ENCODE data around the gene IRF2BP2. TPM values are rescaled to one million over a fixed set of nuclear protein-coding genes. Genes with fewer than 3 reads are reported as not detected.

Gene IRF2BP2
- total RNA-seq, 1 experiment from 2014 or later: 78.8 TPM

DNA sequence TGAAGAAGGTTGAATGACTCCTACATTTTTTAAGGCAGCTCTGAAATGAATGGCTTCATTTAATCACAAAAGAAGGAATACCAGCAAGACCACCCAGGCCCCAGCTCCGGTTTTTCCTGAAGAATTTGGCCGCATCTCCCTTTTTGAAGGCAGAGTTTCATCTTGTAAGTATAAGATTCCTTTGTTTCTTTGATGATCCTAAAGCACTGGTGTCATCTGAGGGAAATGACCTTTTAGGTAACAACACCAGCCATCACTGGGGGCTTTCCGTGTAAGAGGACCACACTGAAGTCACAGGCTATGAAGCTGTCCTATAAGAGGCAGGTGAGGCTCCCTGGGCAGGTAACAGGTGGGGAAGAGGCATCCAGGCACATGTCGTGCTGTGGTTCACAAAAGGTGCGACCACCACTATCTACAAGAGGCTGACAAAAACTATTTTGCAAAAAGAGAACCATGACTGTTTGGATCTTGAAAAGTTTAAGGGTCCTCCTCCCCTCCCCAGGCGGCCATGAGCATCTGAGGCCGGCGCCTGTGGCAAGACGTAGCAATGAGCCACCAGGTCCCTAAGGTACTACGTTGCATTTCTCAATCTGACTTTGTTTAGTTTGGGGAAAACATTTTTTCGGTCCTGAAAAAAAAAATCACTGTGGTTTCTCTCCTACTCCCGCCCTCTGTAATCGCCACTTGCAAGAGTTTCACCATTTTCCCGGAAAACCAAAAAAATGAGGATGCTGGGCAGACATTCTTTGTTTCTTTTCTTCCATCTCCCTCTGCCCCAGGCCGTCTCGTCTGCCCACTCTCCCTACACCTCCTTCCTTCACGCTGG lies 46.3 kb upstream of the IRF2BP2 start:
- H3K79me2 ChIP-seq (ENCODE audit: low read length): 0 out of 2 replicates have a peak, but pooled peaks cover 10% of the 10 kb centered on the region
- ChIA-PET CTCF (no interaction called here), POLR2A (ENCODE audit: unreplicated experiment) (interaction anchor here (2.3 kb wide), 1 partner anchor 44 kb away, joined by 23 read pairs; no protein-coding TSS in a partner anchor)
- intact Hi-C loops (cut with micrococcal nuclease): loop anchor here (2.0 to 5.0 kb wide), 3 partner anchors 27 to 341 kb away; no protein-coding TSS in a partner anchor
- no peaks in the 10 kb centered on the region for H3K9me2 ChIP-seq (replicated peaks; ENCODE audit: low read length)
- peak overlapping the region; percentile 70 for H3K4me2 ChIP-seq (ENCODE audit: low read length)
- H3F3A ChIP-seq (ENCODE audit: low read length, unreplicated experiment): peaks cover 7% of the 10 kb centered on the region
- H3K4me3 ChIP-seq (ENCODE audit: low read length): peak overlapping the region; percentile 45
- H3K9ac ChIP-seq (ENCODE audit: low read length): peak overlapping the region; percentile 83
- DNase-seq: no peak
- H3K9me3 ChIP-seq (ENCODE audit: low read length): no peaks in the 10 kb centered on the region
- no peak for TF ChIP-seq EZH2phosphoT487 (IDR thresholded peaks at IDR 0.05; ENCODE audit: borderline replicate concordance, low read length)
- TF ChIP-seq, protein P1, sequence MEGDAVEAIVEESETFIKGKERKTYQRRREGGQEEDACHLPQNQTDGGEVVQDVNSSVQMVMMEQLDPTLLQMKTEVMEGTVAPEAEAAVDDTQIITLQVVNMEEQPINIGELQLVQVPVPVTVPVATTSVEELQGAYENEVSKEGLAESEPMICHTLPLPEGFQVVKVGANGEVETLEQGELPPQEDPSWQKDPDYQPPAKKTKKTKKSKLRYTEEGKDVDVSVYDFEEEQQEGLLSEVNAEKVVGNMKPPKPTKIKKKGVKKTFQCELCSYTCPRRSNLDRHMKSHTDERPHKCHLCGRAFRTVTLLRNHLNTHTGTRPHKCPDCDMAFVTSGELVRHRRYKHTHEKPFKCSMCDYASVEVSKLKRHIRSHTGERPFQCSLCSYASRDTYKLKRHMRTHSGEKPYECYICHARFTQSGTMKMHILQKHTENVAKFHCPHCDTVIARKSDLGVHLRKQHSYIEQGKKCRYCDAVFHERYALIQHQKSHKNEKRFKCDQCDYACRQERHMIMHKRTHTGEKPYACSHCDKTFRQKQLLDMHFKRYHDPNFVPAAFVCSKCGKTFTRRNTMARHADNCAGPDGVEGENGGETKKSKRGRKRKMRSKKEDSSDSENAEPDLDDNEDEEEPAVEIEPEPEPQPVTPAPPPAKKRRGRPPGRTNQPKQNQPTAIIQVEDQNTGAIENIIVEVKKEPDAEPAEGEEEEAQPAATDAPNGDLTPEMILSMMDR (conservative IDR thresholded peaks at IDR 0.05; ENCODE audit: low read depth, low read length): no peak
- TF ChIP-seq EZH2 (IDR thresholded peaks at IDR 0.05; ENCODE audit: low read length, unreplicated experiment): no peak
- TSS peak; percentile 81 for BruUV-seq (replicated peaks)
- no peaks in the 10 kb centered on the region for H3K36me3 ChIP-seq (ENCODE audit: low read depth, low read length)
- no peaks in the 10 kb centered on the region for H4K20me1 ChIP-seq (ENCODE audit: low read length)
- H3K4me1 ChIP-seq (ENCODE audit: insufficient read depth, low read length): peaks cover 54% of the 10 kb centered on the region
- H2AFZ ChIP-seq (ENCODE audit: low read length): no peak overlapping the region
- no peaks in the 10 kb centered on the region for H3K27me3 ChIP-seq (ENCODE audit: low read length)
- peak overlapping the region; percentile 95 for H3K27ac ChIP-seq (ENCODE audit: low read length)
- ATAC-seq: no peak

DNA sequence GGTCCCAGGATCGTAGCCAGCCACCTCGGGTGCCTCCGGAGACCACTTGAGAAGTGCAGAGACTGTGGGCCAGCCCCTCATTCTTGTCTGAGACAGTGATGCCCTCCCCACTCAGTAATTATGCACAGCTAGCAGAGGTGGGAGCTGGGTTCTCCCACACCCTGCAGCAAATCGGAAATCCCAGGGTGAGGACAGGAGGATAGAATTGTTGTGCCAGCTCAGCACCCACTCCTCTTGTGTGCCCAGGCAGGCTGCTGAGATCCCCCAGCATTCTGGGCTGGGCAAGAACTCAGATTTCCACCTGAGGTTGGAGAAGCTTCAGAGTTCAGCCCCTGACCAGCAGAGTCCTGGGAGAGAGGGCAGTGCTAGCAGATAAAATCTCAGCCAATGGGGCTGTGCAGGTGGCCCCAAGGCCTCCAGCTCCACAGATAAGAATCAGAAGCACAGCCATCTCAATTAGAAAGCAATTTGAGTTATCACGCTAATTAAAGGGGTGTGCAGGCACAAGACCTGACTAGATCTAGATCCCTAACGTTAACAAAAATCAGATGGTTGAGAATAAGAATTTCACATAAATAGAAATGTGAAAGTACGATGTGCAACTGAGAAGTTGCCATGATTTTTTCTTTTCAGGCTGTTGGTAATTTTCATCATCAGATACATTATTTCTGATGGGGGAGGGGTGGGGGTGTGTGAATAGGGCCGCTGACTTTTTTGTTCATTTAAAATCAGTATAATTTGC lies 45.5 kb upstream of the IRF2BP2 start:
- no peak for ATAC-seq

More for the DNA sequence above, 45.5 kb upstream of the IRF2BP2 start:
- DNase-seq: no peak
- no TSS peak for BruUV-seq (replicated peaks)
- H3K4me1 ChIP-seq (ENCODE audit: insufficient read depth, low read length): peaks cover 48% of the 10 kb centered on the region
- ChIA-PET POLR2A (ENCODE audit: unreplicated experiment) (no interaction called here), CTCF (no interaction called here)
- no peaks in the 10 kb centered on the region for H3K36me3 ChIP-seq (ENCODE audit: low read depth, low read length)
- H3K27me3 ChIP-seq (ENCODE audit: low read length): no peaks in the 10 kb centered on the region
- H2AFZ ChIP-seq (ENCODE audit: low read length): no peak overlapping the region
- no peaks in the 10 kb centered on the region for H4K20me1 ChIP-seq (ENCODE audit: low read length)
- intact Hi-C loops (cut with micrococcal nuclease): loop anchor here (2.0 to 5.0 kb wide), 3 partner anchors 27 to 342 kb away; no protein-coding TSS in a partner anchor
- no peak overlapping the region for H3K4me3 ChIP-seq (ENCODE audit: low read length)
- H3K4me2 ChIP-seq (ENCODE audit: low read length): peak overlapping the region; percentile 70
- H3K27ac ChIP-seq (ENCODE audit: low read length): peak overlapping the region; percentile 95
- H3K9me2 ChIP-seq (replicated peaks; ENCODE audit: low read length): no peaks in the 10 kb centered on the region
- TF ChIP-seq, protein P1 (conservative IDR thresholded peaks at IDR 0.05; ENCODE audit: low read depth, low read length): no peak
- no peak for TF ChIP-seq EZH2 (IDR thresholded peaks at IDR 0.05; ENCODE audit: low read length, unreplicated experiment)
- no peak for TF ChIP-seq EZH2phosphoT487 (IDR thresholded peaks at IDR 0.05; ENCODE audit: borderline replicate concordance, low read length)
- H3K9me3 ChIP-seq (ENCODE audit: low read length): no peaks in the 10 kb centered on the region
- peaks cover 7% of the 10 kb centered on the region for H3F3A ChIP-seq (ENCODE audit: low read length, unreplicated experiment)
- H3K79me2 ChIP-seq (ENCODE audit: low read length): 0 out of 2 replicates have a peak, but pooled peaks cover 10% of the 10 kb centered on the region
- peak overlapping the region; percentile 83 for H3K9ac ChIP-seq (ENCODE audit: low read length)

Measured in PC-3 (cell line).